ENCODE results near the gene RASSF9.

The RASSF9 gene

DNA sequence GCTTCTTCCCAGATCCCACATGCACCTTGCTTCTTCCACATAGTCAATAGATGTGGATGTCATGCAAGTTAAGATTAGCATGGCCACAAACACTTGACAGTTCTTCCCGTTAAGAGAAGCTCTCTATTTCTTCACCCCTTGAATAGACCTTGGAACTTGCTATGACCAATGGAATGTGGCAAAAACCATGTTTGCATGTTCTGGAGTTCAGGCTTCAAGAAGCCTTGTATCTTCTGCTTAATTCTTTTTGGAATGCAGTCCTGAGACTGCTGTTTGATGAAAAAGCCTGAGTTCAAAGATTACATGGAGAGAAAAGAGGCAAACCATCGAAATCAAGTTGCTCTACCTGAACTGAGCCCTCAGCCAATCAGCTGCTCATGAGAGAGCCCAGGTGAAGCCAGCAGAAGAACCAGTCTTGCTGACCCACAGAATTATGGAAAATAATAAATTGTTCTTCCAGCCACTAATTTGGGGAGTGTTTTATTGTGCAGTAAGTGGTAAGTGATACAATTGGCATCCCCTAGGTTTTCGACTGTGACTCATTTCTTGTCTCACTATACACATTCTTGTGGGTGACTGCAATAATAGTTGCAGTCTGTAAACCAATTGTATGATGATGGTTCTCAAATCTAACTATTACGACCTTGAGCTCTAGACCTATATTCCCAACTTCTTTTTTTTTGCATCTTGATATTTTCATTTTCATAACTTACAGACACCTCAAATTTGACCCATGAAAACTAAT is 12.6 kb downstream of the RASSF9 start:
- DNase-seq (ENCODE audit: low read depth, low spot score) = no peak
- H3K4me3 ChIP-seq (ENCODE audit: low read length) = no peak overlapping the region

DNA sequence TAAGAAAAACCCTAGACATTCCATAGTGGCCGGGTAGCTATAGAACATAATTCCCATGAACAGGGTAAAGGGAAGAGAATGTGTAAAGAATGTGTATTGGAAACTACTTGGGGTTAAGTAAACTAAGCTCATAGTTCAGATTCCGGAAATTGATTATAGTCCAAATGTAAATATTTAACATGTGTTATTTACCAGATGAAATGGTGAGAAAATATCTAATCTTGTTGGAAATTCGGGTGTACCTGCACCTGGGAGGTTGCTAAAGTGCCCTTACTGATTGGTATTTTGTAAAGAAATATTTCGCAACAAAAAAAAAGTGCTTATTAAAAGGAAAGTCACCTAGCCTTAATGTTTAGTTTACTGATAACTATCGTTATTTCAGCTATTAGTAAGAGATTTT is 14.4 kb downstream of the RASSF9 start:
- H3K4me3 ChIP-seq (ENCODE audit: low read length) = no peak overlapping the region
- DNase-seq (ENCODE audit: low read depth, low spot score) = no peak

DNA sequence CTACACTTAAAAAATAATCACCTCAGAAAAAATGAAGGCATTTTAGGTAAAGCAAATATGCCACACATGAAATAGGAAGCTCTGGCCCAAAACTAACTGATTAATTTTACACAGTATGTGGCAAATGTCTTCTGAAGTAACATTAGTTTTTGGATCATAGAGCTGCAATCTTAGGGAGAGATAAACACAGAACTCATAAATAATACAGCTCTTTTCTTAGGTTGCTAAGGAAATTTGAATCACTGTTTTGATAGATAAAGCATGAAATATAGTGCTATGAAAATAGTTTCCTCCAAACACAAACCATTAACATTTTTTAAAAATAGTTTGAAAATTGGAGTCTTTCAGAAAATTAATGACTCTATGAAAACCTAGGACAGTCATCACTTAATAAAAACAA is 15.0 kb downstream of the RASSF9 start:
- DNase-seq (ENCODE audit: low read depth, low spot score) = no peak

GRCh38 chr12:85820101-85820500 is 16.1 kb downstream of the RASSF9 start:
- no peak overlapping the region for H3K4me3 ChIP-seq (ENCODE audit: low read length)
- no peak for DNase-seq (ENCODE audit: low read depth, low spot score)

More for the DNA sequence above, 15.0 kb downstream of the RASSF9 start:
- H3K4me3 ChIP-seq (ENCODE audit: low read length) = no peak overlapping the region

- no peak for DNase-seq (ENCODE audit: low read depth, low spot score)
- H3K4me3 ChIP-seq (ENCODE audit: low read length) = no peak overlapping the region
Observed at GRCh38 chr12:85814741-85815140, 21.5 kb downstream of the RASSF9 start.

DNA sequence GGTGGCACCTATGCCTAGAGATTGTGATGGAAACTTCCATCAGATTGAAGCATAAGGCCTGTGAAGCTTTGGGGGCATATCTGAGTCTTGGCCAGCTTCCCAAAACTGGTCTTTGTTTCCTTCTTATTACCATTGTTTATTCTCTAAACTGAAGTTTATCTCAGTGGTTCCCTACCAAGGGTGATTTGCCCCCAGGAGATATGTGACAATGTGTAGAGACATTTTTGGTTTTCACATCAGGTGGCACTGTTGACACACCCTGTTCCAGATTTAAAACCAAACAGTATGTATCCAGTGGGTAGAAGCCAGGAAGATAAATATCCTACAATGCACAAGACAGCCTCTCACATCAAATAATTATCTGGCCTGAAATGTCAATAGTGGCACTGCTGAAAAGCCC is 22.1 kb downstream of the RASSF9 start:
- no peak overlapping the region for H3K4me3 ChIP-seq (ENCODE audit: low read length)
- DNase-seq (ENCODE audit: low read depth, low spot score) = no peak

GRCh38 chr12:85809500-85809899 is 26.7 kb downstream of the RASSF9 start:
- no peak for DNase-seq (ENCODE audit: low read depth, low spot score)

GRCh38 chr12:85807730-85808129 is 28.5 kb downstream of the RASSF9 start:
- no peak for DNase-seq (ENCODE audit: low read depth, low spot score)

More at GRCh38 chr12:85809500-85809899, 26.7 kb downstream of the RASSF9 start:
- H3K4me3 ChIP-seq (ENCODE audit: low read length) = no peak overlapping the region

DNA sequence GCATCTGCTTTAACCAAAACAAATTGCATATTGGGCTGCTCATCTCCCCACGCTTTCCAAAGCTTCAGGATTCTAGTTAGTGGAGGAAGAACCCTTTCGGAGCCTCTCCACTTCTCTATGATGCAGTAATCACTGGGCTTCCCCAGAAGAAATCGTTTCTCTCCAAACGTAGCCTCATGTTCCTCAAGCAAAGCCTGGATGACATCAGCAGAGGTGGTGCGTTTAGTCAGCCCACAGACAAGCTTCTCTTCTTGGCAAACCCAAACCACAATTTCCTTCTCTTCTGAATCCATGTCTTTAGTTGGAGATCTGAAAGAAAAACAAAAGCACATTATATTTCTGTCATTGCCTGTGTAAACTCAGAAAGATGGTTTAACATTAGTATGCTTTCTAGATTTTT is 30.6 kb downstream of the RASSF9 start:
- H3K4me3 ChIP-seq (ENCODE audit: low read length) = no peak overlapping the region
- DNase-seq (ENCODE audit: low read depth, low spot score) = no peak

More at GRCh38 chr12:85807730-85808129, 28.5 kb downstream of the RASSF9 start:
- no peak overlapping the region for H3K4me3 ChIP-seq (ENCODE audit: low read length)

DNA sequence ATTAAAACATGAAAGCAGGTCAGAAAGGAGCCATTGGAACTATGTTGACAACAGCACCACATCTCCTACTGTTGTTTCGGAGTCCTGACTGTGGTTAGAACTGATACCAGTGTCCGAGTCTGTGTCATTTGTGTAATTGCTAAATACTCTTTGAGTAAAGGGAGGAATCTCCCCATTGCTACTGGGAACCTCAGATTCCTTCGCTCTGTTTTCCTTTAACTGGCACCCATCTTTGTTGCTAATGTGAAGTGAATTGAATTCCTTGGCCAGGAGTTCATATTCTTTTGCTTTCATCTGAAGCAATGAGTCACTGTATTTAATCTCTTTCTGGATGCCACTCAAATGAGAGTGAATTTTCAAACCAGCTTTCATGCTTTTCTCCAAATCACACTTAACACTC is 31.5 kb downstream of the RASSF9 start:
- no peak for DNase-seq (ENCODE audit: low read depth, low spot score)
- H3K4me3 ChIP-seq (ENCODE audit: low read length) = no peak overlapping the region

- DNase-seq (ENCODE audit: low read depth, low spot score) = no peak
- H3K4me3 ChIP-seq (ENCODE audit: low read length) = no peak overlapping the region
Observed at GRCh38 chr12:85803923-85804322, 32.3 kb downstream of the RASSF9 start.

GRCh38 chr12:85803231-85803630 is 33.0 kb downstream of the RASSF9 start:
- H3K4me3 ChIP-seq (ENCODE audit: low read length) = no peak overlapping the region
- DNase-seq (ENCODE audit: low read depth, low spot score) = no peak

DNA sequence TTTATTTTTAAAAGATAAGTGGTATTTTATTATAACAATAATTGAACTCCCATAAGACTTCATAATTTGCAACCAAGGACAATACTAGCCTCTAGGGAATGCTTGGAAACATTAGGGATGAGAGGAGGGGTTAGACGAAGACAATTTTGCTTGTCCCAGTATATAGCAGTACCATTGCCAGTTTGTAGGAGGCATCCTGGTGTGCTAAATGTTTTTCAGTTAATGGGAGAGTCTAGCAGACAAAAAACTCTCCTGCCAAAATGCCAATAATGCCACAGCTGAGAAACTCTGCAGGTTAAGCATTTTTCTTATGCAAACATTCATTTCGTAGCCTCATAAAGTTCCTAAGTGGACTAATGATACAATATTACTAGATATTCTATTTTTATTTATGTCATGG is 38.1 kb downstream of the RASSF9 start:
- H3K4me3 ChIP-seq (ENCODE audit: low read length) = no peak overlapping the region
- DNase-seq (ENCODE audit: low read depth, low spot score) = no peak

DNA sequence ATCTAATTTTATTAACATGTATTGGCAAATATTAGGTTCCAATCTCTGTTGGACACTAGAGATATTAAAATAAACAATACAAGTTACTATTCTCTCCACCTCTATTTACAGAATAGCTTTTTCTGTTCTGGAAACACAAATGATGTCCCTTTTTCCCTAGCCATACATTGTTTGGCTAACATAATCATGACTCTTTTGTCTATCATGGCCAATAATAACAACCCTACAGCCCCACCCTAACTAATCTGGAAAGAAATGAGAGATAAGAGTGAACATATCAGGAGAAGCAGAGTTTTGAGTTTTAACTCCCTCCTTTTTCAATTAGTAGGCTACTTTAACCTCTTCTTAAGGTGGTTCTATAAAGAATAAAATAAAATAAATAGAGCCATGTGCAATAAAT is 40.2 kb downstream of the RASSF9 start:
- no peak for DNase-seq (ENCODE audit: low read depth, low spot score)
- no peak overlapping the region for H3K4me3 ChIP-seq (ENCODE audit: low read length)

GRCh38 chr12:85794531-85794930 is 41.7 kb downstream of the RASSF9 start:
- H3K4me3 ChIP-seq (ENCODE audit: low read length) = no peak overlapping the region
- no peak for DNase-seq (ENCODE audit: low read depth, low spot score)

DNA sequence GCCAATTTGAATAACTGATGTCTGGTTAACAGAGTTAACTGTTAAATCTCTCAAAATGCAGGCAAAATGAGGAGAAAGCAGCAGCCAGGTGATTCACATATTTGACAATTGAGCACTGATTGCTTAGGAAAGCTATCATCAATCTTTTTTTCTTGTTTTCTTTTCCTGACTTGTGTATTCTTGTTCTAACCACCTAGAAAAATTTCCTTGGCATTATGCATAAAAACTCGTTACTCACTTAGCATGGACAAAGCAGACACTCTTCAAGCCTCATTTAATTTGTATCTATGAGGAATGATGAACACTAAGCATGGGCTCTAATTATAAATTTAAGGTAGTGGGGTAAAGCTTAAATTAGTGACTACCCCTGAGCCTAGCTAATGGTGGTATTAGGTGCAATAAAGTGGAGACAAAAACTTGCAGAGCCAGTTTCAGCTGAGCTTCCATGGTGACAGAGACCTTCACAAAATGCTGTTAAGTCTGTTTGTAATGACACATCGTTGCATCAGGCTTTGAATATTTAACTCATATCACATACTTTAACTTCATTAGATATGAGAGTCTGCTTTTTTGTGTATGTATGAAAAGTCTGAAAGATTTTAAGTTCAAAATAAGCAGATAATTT is 52.0 kb downstream of the RASSF9 start:
- no peak for DNase-seq (ENCODE audit: low read depth, low spot score)

GRCh38 chr12:85782711-85783110 is 53.5 kb downstream of the RASSF9 start:
- no peak for DNase-seq (ENCODE audit: low read depth, low spot score)
- H3K4me3 ChIP-seq (ENCODE audit: low read length) = no peak overlapping the region

More for the DNA sequence above, 52.0 kb downstream of the RASSF9 start:
- H3K4me3 ChIP-seq (ENCODE audit: low read length) = no peak overlapping the region

- H3K4me3 ChIP-seq (ENCODE audit: low read length) = no peak overlapping the region
- DNase-seq (ENCODE audit: low read depth, low spot score) = no peak
Observed at GRCh38 chr12:85781766-85782165, 54.4 kb downstream of the RASSF9 start.

GRCh38 chr12:85779768-85780167 is 56.4 kb downstream of the RASSF9 start:
- no peak overlapping the region for H3K4me3 ChIP-seq (ENCODE audit: low read length)
- DNase-seq (ENCODE audit: low read depth, low spot score) = no peak

- DNase-seq (ENCODE audit: low read depth, low spot score) = no peak
Observed at GRCh38 chr12:85775091-85775490, 61.1 kb downstream of the RASSF9 start.

DNA sequence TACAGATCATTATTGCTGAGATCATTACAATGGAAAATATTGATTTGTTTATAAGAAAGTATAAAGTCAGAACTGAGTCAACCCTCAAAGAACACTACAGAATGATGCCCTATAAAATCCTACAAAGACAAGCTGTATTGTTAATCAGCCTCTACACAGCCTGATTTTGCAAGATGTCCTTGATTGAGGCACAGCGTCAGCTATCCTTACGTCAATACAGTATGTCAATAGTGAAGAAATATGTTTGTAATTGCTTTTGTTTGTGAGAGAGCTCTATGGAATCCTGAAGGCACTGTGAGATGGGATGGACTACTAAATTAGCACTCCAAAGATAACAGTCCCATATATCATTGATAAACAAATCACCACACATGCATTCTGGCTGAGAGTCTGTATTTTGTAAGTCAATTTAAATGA is 70.7 kb downstream of the RASSF9 start:
- H3K4me3 ChIP-seq (ENCODE audit: low read length) = no peak overlapping the region
- DNase-seq (ENCODE audit: low read depth, low spot score) = no peak

More at GRCh38 chr12:85775091-85775490, 61.1 kb downstream of the RASSF9 start:
- H3K4me3 ChIP-seq (ENCODE audit: low read length) = no peak overlapping the region

Data from Jurkat, Clone E6-1 (cell line).